Endothelial cell of umbilical vein (primary cell): ENCODE data around the gene TSPEAR. TPM values are rescaled to one million over a fixed set of nuclear protein-coding genes. Genes with fewer than 3 reads are reported as not detected.

Experiments
- BruUV-seq: library from RNA; stranded (reverse); fragments of 400-500 nt; replicated peaks from 2 replicates; lab custom pipeline; 2021; lab: Mats Ljungman, UMichigan
- CTCF ChIA-PET: fragments of 300-600, 350-600 bp; sonication (Branson Sonifier 250); formaldehyde crosslinking; loops from one replicate; lab custom pipeline; 2021; ENCODE audit warnings: antibody characterized with exemption, inconsistent platforms; lab: Charles Lee
- POLR2A ChIA-PET: fragments of 300-600, 350-600 bp; sonication (Branson Sonifier 250); formaldehyde crosslinking; loops from one replicate; lab custom pipeline; 2021; ENCODE audit warnings: antibody characterized with exemption, inconsistent platforms; lab: Charles Lee
- DNase-seq: peaks from one replicate; pipeline ENCODE4 v3.0.0-alpha.2; 2011; ENCODE audit warnings: low read depth, low spot score
- FAIRE-seq: peaks from 2 replicates; lab custom pipeline; 2011; peaks lifted over from hg19 to GRCh38; lab: Jason Lieb, UNC
- H2AFZ ChIP-seq: 2 replicates; pipeline ENCODE4 v1.6.0; 2012; ENCODE audit warnings: low read depth, low read length, control low read depth, inconsistent platforms
- H3K27ac ChIP-seq: 2 replicates; pipeline ENCODE4 v1.5.1; 2011; ENCODE audit warnings: low read depth, mild to moderate bottlenecking, control low read depth, low read length, moderate library complexity; ENCODE audit not compliant: insufficient read depth
- H3K27me3 ChIP-seq, 2 experiments: 2 replicates each; pipeline versions ENCODE4 v1.6.0 to v1.6.1; 2011; ENCODE audit warnings: low read length in 2 of 2, mixed read lengths in 1 of 2; ENCODE audit not compliant: control insufficient read depth in 2 of 2, insufficient read depth in 2 of 2
- H3K36me3 ChIP-seq, 2 experiments: 2 replicates in 1 of 2; 3 replicates in 1 of 2; pipeline ENCODE4 v1.5.1; 2011; ENCODE audit warnings: low read length in 2 of 2, mild to moderate bottlenecking in 1 of 2, moderate library complexity in 1 of 2; ENCODE audit not compliant: control insufficient read depth in 2 of 2, insufficient read depth in 2 of 2; ENCODE audit errors: extremely low read depth in 1 of 2
- H3K4me1 ChIP-seq: 3 replicates; pipeline ENCODE4 v1.5.1; 2011; ENCODE audit warnings: mild to moderate bottlenecking, low read length; ENCODE audit not compliant: control insufficient read depth, insufficient read depth; ENCODE audit errors: extremely low read depth
- H3K4me2 ChIP-seq: 2 replicates; pipeline ENCODE4 v1.6.1; 2011; ENCODE audit warnings: low read length, control low read depth, mixed read lengths; ENCODE audit not compliant: insufficient read depth
- H3K4me3 ChIP-seq, 3 experiments: fragments of 200-600 bp in 1 of 3; sonication (generic), shearing (Covaris generic) in 1 of 3; replicated peaks in 1 of 3; 2 replicates each; pipeline ENCODE4 v1.5.1; 2011 to 2016; ENCODE audit warnings: control low read depth in 3 of 3, low read length in 3 of 3, mild to moderate bottlenecking in 2 of 3, inconsistent platforms in 1 of 3, low read depth in 1 of 3, moderate library complexity in 1 of 3; ENCODE audit not compliant: insufficient read depth in 1 of 3
- H3K79me2 ChIP-seq: 2 replicates; pipeline ENCODE4 v1.6.0; 2012; ENCODE audit warnings: low read length, inconsistent platforms; ENCODE audit not compliant: control insufficient read depth, insufficient read depth
- H3K9ac ChIP-seq: replicated peaks from 2 replicates; pipeline ENCODE3; 2011; ENCODE audit warnings: low read length, control low read depth; ENCODE audit not compliant: insufficient read depth; ENCODE audit errors: extremely low read depth
- H3K9me1 ChIP-seq: replicated peaks from 3 replicates; pipeline ENCODE4 v1.6.0; 2011; ENCODE audit warnings: mild to moderate bottlenecking, low read length; ENCODE audit not compliant: control insufficient read depth, insufficient read depth; ENCODE audit errors: extremely low read depth
- H3K9me3 ChIP-seq: replicated peaks from 2 replicates; pipeline ENCODE4 v1.5.1; 2012; ENCODE audit warnings: low read length, inconsistent platforms; ENCODE audit not compliant: control insufficient read depth, insufficient read depth
- H4K20me1 ChIP-seq: replicated peaks from 2 replicates; pipeline ENCODE3; 2011; ENCODE audit warnings: mild to moderate bottlenecking, low read length; ENCODE audit not compliant: control insufficient read depth, insufficient read depth; ENCODE audit errors: extremely low read depth
- CTCF ChIP-seq, 2 donors: IDR thresholded peaks; 1 replicate in 1 of 2; 2 replicates in 1 of 2; pipeline ENCODE4 v1.5.1; 2011; ENCODE audit warnings: low read length in 2 of 2, mild to moderate bottlenecking in 2 of 2, moderate library complexity in 2 of 2, control low read depth in 1 of 2, inconsistent platforms in 1 of 2, low read depth in 1 of 2; ENCODE audit not compliant: insufficient read depth in 1 of 2; ENCODE audit errors: extremely low read depth in 1 of 2
- EZH2 ChIP-seq: IDR thresholded peaks from 2 replicates; pipeline ENCODE4 v1.6.1; 2012; ENCODE audit warnings: borderline replicate concordance, low read depth, mild to moderate bottlenecking, moderate library complexity, low read length, inconsistent platforms; ENCODE audit not compliant: severe bottlenecking
- FOS ChIP-seq: IDR thresholded peaks from 2 replicates; pipeline ENCODE4 v1.6.1; 2011; ENCODE audit warnings: mild to moderate bottlenecking, low read length, moderate library complexity, borderline replicate concordance; ENCODE audit not compliant: insufficient read depth
- GATA2 ChIP-seq: IDR thresholded peaks from 2 replicates; pipeline ENCODE4 v1.7.0; 2011; ENCODE audit warnings: low read depth, mild to moderate bottlenecking, moderate library complexity, mixed read lengths, low read length; ENCODE audit not compliant: insufficient read length, insufficient read depth
- JUN ChIP-seq: IDR thresholded peaks from 2 replicates; pipeline ENCODE4 v1.6.1; 2011; ENCODE audit warnings: borderline replicate concordance, low read depth; ENCODE audit not compliant: insufficient read length, insufficient read depth
- MAX ChIP-seq: IDR thresholded peaks from 2 replicates; pipeline ENCODE4 v1.6.1; 2011; ENCODE audit not compliant: insufficient read depth, insufficient read length
- MYC ChIP-seq: IDR thresholded peaks from one replicate; pipeline ENCODE4 v1.6.1; 2011; ENCODE audit warnings: mild to moderate bottlenecking, low read depth, low read length
- POLR2A ChIP-seq: IDR thresholded peaks from 2 replicates; pipeline ENCODE4 v1.6.1; 2012; ENCODE audit warnings: low read depth, mild to moderate bottlenecking, control low read depth, low read length
- POLR2AphosphoS5 ChIP-seq: IDR thresholded peaks from 2 replicates; pipeline ENCODE4 v1.6.1; 2012; ENCODE audit warnings: low read depth, mild to moderate bottlenecking, control low read depth, low read length, moderate library complexity; ENCODE audit not compliant: insufficient read depth
- dilution Hi-C: fragments of 300-500 bp; cut with MboI; formaldehyde crosslinking; loops from one replicate; pipeline ENCODE4 v1.15.0; 2019; ENCODE audit warnings: low sequenced_read_pairs; ENCODE audit not compliant: extremely low pct_ligation_motif_present
- intact Hi-C: fragments of 100-400 bp; cut with micrococcal nuclease; formaldehyde crosslinking; loops from one replicate; pipeline ENCODE4 v1.10.0; 2022
- polyA plus RNA-seq, 4 experiments: library from polyadenylated mRNA; depleted of rRNA in 3 of 4; stranded (reverse) in 3 of 4; unstranded in 1 of 4; fragments of >200 nt; gene quantifications; 2 replicates each; pipeline versions ENCODE4 v1.2.1 to v1.2.3, GENCODE V29; 2011 to 2012; ENCODE audit warnings: missing spikeins in 1 of 4
- total RNA-seq: library from RNA; stranded (reverse); gene quantifications from 2 replicates; pipeline ENCODE4 v1.2.3, GENCODE V29; 2021

Gene TSPEAR
- total and polyA plus RNA-seq, 2 donors (not counting 3 experiments of a cell fraction or from before 2014, with no cell fraction given) = 0.01 TPM; not detected in 1

GRCh38 chr21:44485796-44486195, 225.6 kb downstream of the TSPEAR start:
- no TSS peak for BruUV-seq
- peak; percentile 7 for DNase-seq
- intact Hi-C loops (no loop called here), dilution Hi-C loops (no loop called here)
- no peaks in the 10 kb centered on the region for H3K4me1 ChIP-seq
- H3K4me3 ChIP-seq = peak overlapping the region; percentile 29 to 41 (median 38)
- H3K79me2 ChIP-seq = no peaks in the 10 kb centered on the region
- no peaks in the 10 kb centered on the region for H3K9me1 ChIP-seq
- no peaks in the 10 kb centered on the region for H3K36me3 ChIP-seq
- H3K9ac ChIP-seq = no peak overlapping the region
- no peak for FAIRE-seq
- TF ChIP-seq FOS (no peak), MYC (no peak), MAX (no peak), EZH2 (no peak), JUN (no peak), POLR2A (no peak), GATA2 (no peak), POLR2AphosphoS5 (no peak), CTCF (IDR thresholded peaks at IDR 0.05; ENCODE audit: extremely low read depth in 1 of 2, insufficient read depth in 1 of 2, low read depth in 1 of 2, low read length in 2 of 2) (no peak)
- no peaks in the 10 kb centered on the region for H3K9me3 ChIP-seq
- H3K27me3 ChIP-seq = no peaks in the 10 kb centered on the region
- ChIA-PET POLR2A (no interaction called here), CTCF (no interaction called here)
- H2AFZ ChIP-seq = peak overlapping the region; percentile 85
- no peak overlapping the region for H3K27ac ChIP-seq
- H3K4me2 ChIP-seq = no peak overlapping the region
- H4K20me1 ChIP-seq = no peaks in the 10 kb centered on the region
